ENCODE results near the gene TENM4. TPM values are rescaled to one million over a fixed set of nuclear protein-coding genes. Genes with fewer than 3 reads are reported as not detected.

Gene TENM4
- total and polyA plus RNA-seq, 10 of the 15 experiments (the other 5 are each of a cell fraction or from before 2014, with no cell fraction given) = 0.03 to 0.12 (median 0.06) TPM; not detected in 7

GRCh38 chr11:79335681-79336080 is 105.1 kb downstream of the TENM4 start (continued):
- no peak for TF ChIP-seq E2F8 (IDR thresholded peaks at IDR 0.05; ENCODE audit: low read depth, partially characterized antibody)
- no peak for TF ChIP-seq YY1 (IDR thresholded peaks at IDR 0.05; ENCODE audit: low read depth, low read length)
- TF ChIP-seq IRF4 (IDR thresholded peaks at IDR 0.05; ENCODE audit: low read depth, low read length) = no peak
- no peak for TF ChIP-seq IRF5 (IDR thresholded peaks at IDR 0.05; ENCODE audit: borderline replicate concordance)
- no peak for TF ChIP-seq CBFB (IDR thresholded peaks at IDR 0.05; ENCODE audit: low read depth)
- no peak for TF ChIP-seq TCF3 (IDR thresholded peaks at IDR 0.05; ENCODE audit: borderline replicate concordance, insufficient read depth, low read depth, low read length)
- no peak for TF ChIP-seq LARP7 (IDR thresholded peaks at IDR 0.05)
- TF ChIP-seq SMAD1 (IDR thresholded peaks at IDR 0.05; ENCODE audit: low read depth, partially characterized antibody) = no peak
- no peak for TF ChIP-seq ESRRA (IDR thresholded peaks at IDR 0.05; ENCODE audit: low read length)
- TF ChIP-seq EZH2 (IDR thresholded peaks at IDR 0.05; ENCODE audit: borderline replicate concordance, control insufficient read depth, low read depth, low read length) = no peak
- no peak for TF ChIP-seq RCOR1 (conservative IDR thresholded peaks at IDR 0.05; ENCODE audit: low read depth, low read length)
- no peak for TF ChIP-seq CREB1 (IDR thresholded peaks at IDR 0.05; ENCODE audit: low read depth)
- TF ChIP-seq ZNF24 (IDR thresholded peaks at IDR 0.05) = no peak
- TF ChIP-seq SUPT20H (IDR thresholded peaks at IDR 0.05; ENCODE audit: borderline replicate concordance, control insufficient read depth, low read depth, low read length) = no peak
- TF ChIP-seq PAX5 (IDR thresholded peaks at IDR 0.05; ENCODE audit: borderline replicate concordance, low read depth, low read length) = no peak
